Measurements from ENCODE around the gene MAMLD1.

The MAMLD1 gene

GRCh38 chrX:150411656-150412055, 48.5 kb downstream of the MAMLD1 start (continued):
- TF ChIP-seq KLF10 (tag by site-specific recombination; IDR thresholded peaks at IDR 0.05) (no peak), ZSCAN18 (tag by site-specific recombination; IDR thresholded peaks at IDR 0.05) (no peak), SALL2 (tag by site-specific recombination; IDR thresholded peaks at IDR 0.05; ENCODE audit: borderline replicate concordance) (no peak)

- H3K27ac ChIP-seq (ENCODE audit: extremely low read depth, low read depth, low read length), result no peak overlapping the region
- H3K9me3 ChIP-seq (ENCODE audit: control insufficient read depth, insufficient read depth, low read depth, low read length), result no peaks in the 10 kb centered on the region
- H3K36me3 ChIP-seq (ENCODE audit: control insufficient read depth in 2 of 2, insufficient read depth in 1 of 2, low read length in 2 of 2), result no peaks in the 10 kb centered on the region
- ChIA-PET POLR2A (no interaction called here), CTCF (interaction anchor here (0.6 to 0.7 kb wide), 5 partner anchors 43 to 1112 kb away, joined by 3 to 4 read pairs (median 3); no protein-coding TSS in a partner anchor)
- no peaks in the 10 kb centered on the region for H3K4me1 ChIP-seq (ENCODE audit: control insufficient read depth, insufficient read depth, low read length)
- H3K4me3 ChIP-seq (ENCODE audit: low read depth, low read length), result no peak overlapping the region
- TF ChIP-seq GLI4 (tag by site-specific recombination; IDR thresholded peaks at IDR 0.05) (no peak), ZBTB17 (tag by site-specific recombination; IDR thresholded peaks at IDR 0.05) (no peak), ZEB2 (tag by site-specific recombination; IDR thresholded peaks at IDR 0.05) (no peak), ZNF114 (tag by site-specific recombination; IDR thresholded peaks at IDR 0.05) (no peak), SALL2 (tag by site-specific recombination; IDR thresholded peaks at IDR 0.05; ENCODE audit: borderline replicate concordance) (no peak), ZNF175 (tag by site-specific recombination; IDR thresholded peaks at IDR 0.05) (no peak), ZNF155 (tag by site-specific recombination; IDR thresholded peaks at IDR 0.05) (no peak), ZFP41 (tag by site-specific recombination; IDR thresholded peaks at IDR 0.05; ENCODE audit: borderline replicate concordance) (no peak), ZNF19 (tag by site-specific recombination; IDR thresholded peaks at IDR 0.05; ENCODE audit: low read depth) (no peak), ZNF704 (tag by site-specific recombination; IDR thresholded peaks at IDR 0.05) (no peak), GLIS1 (tag by site-specific recombination; IDR thresholded peaks at IDR 0.05) (no peak), REST (tag by site-specific recombination; IDR thresholded peaks at IDR 0.05) (no peak), ZBTB26 (tag by site-specific recombination; optimal IDR thresholded peaks at IDR 0.05) (no peak), ZNF24 (tag by site-specific recombination; IDR thresholded peaks at IDR 0.05) (no peak), ZIC2 (tag by site-specific recombination; IDR thresholded peaks at IDR 0.05) (no peak), ZNF121 (tag by site-specific recombination; IDR thresholded peaks at IDR 0.05) (no peak), ZNF561 (tag by site-specific recombination; IDR thresholded peaks at IDR 0.05; ENCODE audit: borderline replicate concordance) (no peak), ZNF48 (tag by site-specific recombination; IDR thresholded peaks at IDR 0.05) (no peak), KLF1 (tag by site-specific recombination; IDR thresholded peaks at IDR 0.05) (no peak)
Observed at GRCh38 chrX:150414228-150414627, 51.1 kb downstream of the MAMLD1 start.

Data from HEK293 (cell line).